ENCODE data around the gene SLC22A12. TPM values are rescaled to one million over a fixed set of nuclear protein-coding genes. Genes with fewer than 3 reads are reported as not detected.

The SLC22A12 gene
- total and polyA plus RNA-seq, 2 donors from 2014 or later, result 5.3 to 85.9 TPM

DNA sequence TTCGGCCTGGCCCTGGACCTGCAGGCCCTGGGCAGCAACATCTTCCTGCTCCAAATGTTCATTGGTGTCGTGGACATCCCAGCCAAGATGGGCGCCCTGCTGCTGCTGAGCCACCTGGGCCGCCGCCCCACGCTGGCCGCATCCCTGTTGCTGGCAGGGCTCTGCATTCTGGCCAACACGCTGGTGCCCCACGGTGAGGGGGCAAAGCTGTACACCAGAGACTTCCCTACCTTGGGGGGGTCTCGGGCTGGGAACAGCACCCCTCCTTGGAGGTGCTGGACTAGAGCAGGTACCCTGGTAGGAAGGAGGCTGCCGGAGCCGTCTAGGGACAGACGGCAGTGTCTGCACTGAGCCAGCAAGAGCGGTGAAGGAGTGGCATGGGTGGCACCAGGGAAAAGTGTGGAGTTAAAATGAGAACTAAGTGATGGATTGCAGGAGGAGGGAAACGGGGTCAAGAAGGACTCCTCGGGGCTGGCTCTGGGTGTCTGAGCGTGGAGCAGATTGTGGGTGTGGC lies 8.7 kb downstream of the SLC22A12 start:
- Histone ChIP-seq H3K4me3 (ENCODE audit: low read length in 3 of 3) (no peak overlapping the region), H3K27ac (ENCODE audit: low read depth in 2 of 2, low read length in 2 of 2) (no peak overlapping the region), H3K9ac (ENCODE audit: low read length in 3 of 3) (no peak overlapping the region), H3K36me3 (ENCODE audit: control insufficient read depth in 2 of 3, insufficient read depth in 3 of 3, low read length in 3 of 3) (no peaks in the 10 kb centered on the region), H3K4me1 (ENCODE audit: control insufficient read depth in 2 of 3, insufficient read depth in 2 of 3, low read depth in 1 of 3, low read length in 3 of 3) (no peaks in the 10 kb centered on the region), H3K9me3 (ENCODE audit: control insufficient read depth in 2 of 3, insufficient read depth in 1 of 3, low read length in 3 of 3) (peaks cover 0 to under 1% (median 0%) of the 10 kb centered on the region in 3 donors), H3K27me3 (ENCODE audit: control insufficient read depth, insufficient read depth, low read length) (no peaks in the 10 kb centered on the region)
- DNase-seq (peak in 1 of 5 donors; percentile 63), FAIRE-seq (no peak)
- intact Hi-C loops (cut with DNase I), result no loop called here
- no peak for TF ChIP-seq CTCF (IDR thresholded peaks at IDR 0.05; ENCODE audit: borderline replicate concordance, extremely low read depth, insufficient read depth)

DNA sequence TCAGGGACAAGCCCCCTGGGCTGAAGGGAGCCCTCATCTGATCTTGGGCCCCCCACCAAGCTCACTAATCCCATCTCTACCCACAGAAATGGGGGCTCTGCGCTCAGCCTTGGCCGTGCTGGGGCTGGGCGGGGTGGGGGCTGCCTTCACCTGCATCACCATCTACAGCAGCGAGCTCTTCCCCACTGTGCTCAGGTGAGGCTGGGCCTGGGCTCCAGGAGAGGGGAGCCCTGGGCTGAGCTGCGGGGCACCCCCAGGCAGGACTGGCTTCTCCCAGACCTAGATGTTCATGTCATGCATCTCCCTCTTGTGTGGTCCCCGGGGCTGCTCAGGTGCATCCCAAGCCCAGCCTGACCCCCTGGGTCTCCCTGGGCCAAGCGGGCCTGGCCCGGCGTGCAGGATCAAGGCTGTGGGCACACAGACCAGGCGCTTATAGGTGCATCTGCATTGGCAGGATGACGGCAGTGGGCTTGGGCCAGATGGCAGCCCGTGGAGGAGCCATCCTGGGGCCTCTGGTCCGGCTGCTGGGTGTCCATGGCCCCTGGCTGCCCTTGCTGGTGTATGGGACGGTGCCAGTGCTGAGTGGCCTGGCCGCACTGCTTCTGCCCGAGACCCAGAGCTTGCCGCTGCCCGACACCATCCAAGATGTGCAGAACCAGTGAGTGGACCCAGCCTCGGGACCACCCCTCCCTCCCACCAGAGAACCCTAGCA lies 9.4 kb downstream of the SLC22A12 start:
- no peak overlapping the region for H3K4me3 ChIP-seq (ENCODE audit: low read length in 3 of 3)
- no peaks in the 10 kb centered on the region for H3K27me3 ChIP-seq (ENCODE audit: control insufficient read depth, insufficient read depth, low read length)
- H3K36me3 ChIP-seq (ENCODE audit: control insufficient read depth in 2 of 3, insufficient read depth in 3 of 3, low read length in 3 of 3), result no peaks in the 10 kb centered on the region
- H3K4me1 ChIP-seq (ENCODE audit: control insufficient read depth in 2 of 3, insufficient read depth in 2 of 3, low read depth in 1 of 3, low read length in 3 of 3), result no peaks in the 10 kb centered on the region
- no peak overlapping the region for H3K9ac ChIP-seq (ENCODE audit: low read length in 3 of 3)
- no peak for FAIRE-seq
- no peak overlapping the region for H3K27ac ChIP-seq (ENCODE audit: low read depth in 2 of 2, low read length in 2 of 2)
- TF ChIP-seq CTCF (IDR thresholded peaks at IDR 0.05; ENCODE audit: borderline replicate concordance, extremely low read depth, insufficient read depth), result no peak
- intact Hi-C loops (cut with DNase I), result no loop called here
- peak in 1 of 5 donors; percentile 58 for DNase-seq
- no peaks in the 10 kb centered on the region for H3K9me3 ChIP-seq (ENCODE audit: control insufficient read depth in 2 of 3, insufficient read depth in 1 of 3, low read length in 3 of 3)

GRCh38 chr11:64601605-64602465 lies 10.8 kb downstream of the SLC22A12 start:
- peak in 3 of 5 donors; percentile 31 to 56 (median 42) for DNase-seq

More at GRCh38 chr11:64601605-64602465, 10.8 kb downstream of the SLC22A12 start:
- H3K9ac ChIP-seq (ENCODE audit: low read length in 3 of 3), result no peak overlapping the region
- no peaks in the 10 kb centered on the region for H3K36me3 ChIP-seq (ENCODE audit: control insufficient read depth in 2 of 3, insufficient read depth in 3 of 3, low read length in 3 of 3)
- H3K4me3 ChIP-seq (ENCODE audit: low read length in 3 of 3), result no peak overlapping the region
- no peak overlapping the region for H3K27ac ChIP-seq (ENCODE audit: low read depth in 2 of 2, low read length in 2 of 2)
- H3K27me3 ChIP-seq (ENCODE audit: control insufficient read depth, insufficient read depth, low read length), result no peaks in the 10 kb centered on the region
- no peak for TF ChIP-seq CTCF (IDR thresholded peaks at IDR 0.05; ENCODE audit: borderline replicate concordance, extremely low read depth, insufficient read depth)
- H3K4me1 ChIP-seq (ENCODE audit: control insufficient read depth in 2 of 3, insufficient read depth in 2 of 3, low read depth in 1 of 3, low read length in 3 of 3), result no peaks in the 10 kb centered on the region
- H3K9me3 ChIP-seq (ENCODE audit: control insufficient read depth in 2 of 3, insufficient read depth in 1 of 3, low read length in 3 of 3), result no peaks in the 10 kb centered on the region
- intact Hi-C loops (cut with DNase I), result no loop called here
- FAIRE-seq, result no peak

All from kidney (tissue), 14 donors.